ENCODE data around the gene RPS14. TPM values are rescaled to one million over a fixed set of nuclear protein-coding genes. Genes with fewer than 3 reads are reported as not detected.

Gene RPS14
- polyA plus RNA-seq, 10 donors = 2,435 to 3,051 (median 2,763) TPM

Other genes starting within 250 kb of the RPS14 start
- gene CAMK2A, start 160.0 kb downstream of the RPS14 start, polyA plus RNA-seq (ENCODE audit: insufficient read length in 10 of 10) = 10 to 100 TPM; 32.6 to 93.3 (median 67.5) TPM
- 10 to 100 TPM in 1 of 10 donors, 1 to 10 TPM in 9; 3.4 to 10.2 (median 6.1) TPM for gene ARSI, start 146.8 kb downstream of the RPS14 start, polyA plus RNA-seq (ENCODE audit: insufficient read length in 10 of 10)
- 10 to 100 TPM; 15.8 to 24.8 (median 17.9) TPM for gene TCOF1, start 92.0 kb downstream of the RPS14 start, polyA plus RNA-seq (ENCODE audit: insufficient read length in 10 of 10)
- 100 to 1,000 TPM in 1 of 10 donors, 10 to 100 TPM in 9; 47.7 to 102 (median 77.2) TPM for gene CD74, start 36.8 kb downstream of the RPS14 start, polyA plus RNA-seq (ENCODE audit: insufficient read length in 10 of 10)
- 10 to 100 TPM; 42.6 to 60.1 (median 49.6) TPM for gene NDST1, start 58.4 kb upstream of the RPS14 start, polyA plus RNA-seq (ENCODE audit: insufficient read length in 10 of 10)
- gene SYNPO, start 190.9 kb upstream of the RPS14 start, polyA plus RNA-seq (ENCODE audit: insufficient read length in 10 of 10) = 10 to 100 TPM; 19.0 to 36.0 (median 32.4) TPM
- 10 to 100 TPM in 9 of 10 donors, 1 to 10 TPM in 1; 9.8 to 20.8 (median 12.3) TPM for gene MYOZ3, start 211.5 kb upstream of the RPS14 start, polyA plus RNA-seq (ENCODE audit: insufficient read length in 10 of 10)